ENCODE measurements around the gene CELF1. TPM values are rescaled to one million over a fixed set of nuclear protein-coding genes. Genes with fewer than 3 reads are reported as not detected.

CELF1 gene
- total and polyA plus RNA-seq, 2 experiments from 2014 or later = 124 to 233 TPM

GRCh38 chr11:47516984-47517853 lies 35.7 kb downstream of the CELF1 start (continued):
- TF ChIP-seq ZNF462 (CRISPR knock-in tag; IDR thresholded peaks at IDR 0.05) (no peak), ETS1 (IDR thresholded peaks at IDR 0.05) (no peak), STAT1 (IDR thresholded peaks at IDR 0.05; ENCODE audit: unreplicated experiment) (no peak), EZH2 (IDR thresholded peaks at IDR 0.05; ENCODE audit: low read depth, unreplicated experiment) (no peak), CREB1 (CRISPR knock-in tag; IDR thresholded peaks at IDR 0.05; ENCODE audit: low read depth) (no peak)

GRCh38 chr11:47516155-47516554 lies 36.8 kb downstream of the CELF1 start:
- Histone ChIP-seq H3K27ac (ENCODE audit: low read depth) (peak overlapping the region; percentile 58), H3K36me3 (ENCODE audit: insufficient read depth) (no peaks in the 10 kb centered on the region), H3K4me2 (no peak overlapping the region), H3F3A (replicated peaks; ENCODE audit: low read depth) (no peaks in the 10 kb centered on the region), H3K4me1 (ENCODE audit: insufficient read depth) (peaks cover 37% of the 10 kb centered on the region), H3K79me2 (replicated peaks; ENCODE audit: insufficient read depth) (peaks cover 100% of the 10 kb centered on the region), H3K27me3 (ENCODE audit: insufficient read depth) (no peaks in the 10 kb centered on the region), H4K20me1 (replicated peaks; ENCODE audit: insufficient read depth) (peaks cover 68% of the 10 kb centered on the region), H2AFZ (no peak overlapping the region), H3K4me3 (no peak overlapping the region), H3K9me2 (ENCODE audit: insufficient read depth) (no peaks in the 10 kb centered on the region)
- ATAC-seq (no peak), DNase-seq (ENCODE audit: low spot score) (no peak)
- no peaks in the 10 kb centered on the region; the same call in 2 of the 3 replicates for H3K36me3 Mint-ChIP-seq (ENCODE audit: low read depth)
- H3K4me3 Mint-ChIP-seq = no peak overlapping the region
- H3K4me1 Mint-ChIP-seq = peaks cover 36% of the 10 kb centered on the region
- peaks cover 15% of the 10 kb centered on the region for H3K27me3 Mint-ChIP-seq (ENCODE audit: insufficient read depth, low read depth, poor library complexity)
- H3K9me3 Mint-ChIP-seq = no peaks in the 10 kb centered on the region
- H3K27ac Mint-ChIP-seq = peak overlapping the region; percentile 65; the same call in 1 of the 2 replicates
- TF ChIP-seq EZH2phosphoT487 (IDR thresholded peaks at IDR 0.05; ENCODE audit: unreplicated experiment) (no peak), ZNF114 (CRISPR knock-in tag; IDR thresholded peaks at IDR 0.05) (no peak), STAT1 (IDR thresholded peaks at IDR 0.05; ENCODE audit: unreplicated experiment) (no peak), ZNF462 (CRISPR knock-in tag; IDR thresholded peaks at IDR 0.05) (no peak)

Data from GM23338 (cell line).